22Rv1 (cell line): ENCODE results near the gene TOP2B.

Source experiments
- CTCF ChIP-seq: fragments of 450-650 bp; IDR thresholded peaks from 2 replicates; pipeline ENCODE4 v1.5.1; 2017; ENCODE audit warnings: mild to moderate bottlenecking
- ZFX ChIP-seq: fragments of 450-650 bp; IDR thresholded peaks from 2 replicates; pipeline ENCODE4 v1.6.1; 2017; ENCODE audit warnings: antibody characterized with exemption, borderline replicate concordance

- TF ChIP-seq CTCF (no peak), ZFX (no peak)
These were observed 77.6 kb downstream of the TOP2B start for GRCh38 chr3:25587094-25587493.
